ENCODE measurements around the gene SNTG2. TPM values are rescaled to one million over a fixed set of nuclear protein-coding genes. Genes with fewer than 3 reads are reported as not detected.
"Not testable (repeated sequence)": the region's sequence is repeated elsewhere in the genome, so short reads cannot be mapped to it uniquely, and the experiment has no call there.

Gene SNTG2
- polyA plus RNA-seq, 1 experiment, result 0.31 TPM

DNA sequence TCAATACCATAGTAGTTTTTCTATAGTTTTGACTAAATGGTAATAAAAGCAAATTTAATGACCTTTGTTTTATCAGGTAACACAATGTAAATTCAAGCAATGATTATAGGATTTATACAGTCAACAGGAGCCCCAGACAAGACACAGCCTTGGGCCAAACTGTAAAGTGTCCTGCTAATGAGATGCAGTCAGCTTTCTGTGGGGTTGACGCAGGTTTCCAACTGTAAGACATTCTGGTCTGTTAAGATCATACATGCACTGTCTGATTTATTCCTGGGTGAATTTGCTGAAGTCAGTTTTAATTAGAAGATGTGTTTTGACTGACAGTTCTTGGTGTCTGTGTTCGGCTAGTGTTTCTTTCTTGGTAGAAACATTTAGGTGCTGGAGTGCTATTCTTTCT lies 180.3 kb downstream of the SNTG2 start:
- no peaks in the 10 kb centered on the region for H3K27me3 ChIP-seq (ENCODE audit: control insufficient read depth, insufficient read depth, low read length)
- ChIA-PET POLR2A (no interaction called here), CTCF (interaction anchor here (1.4 kb wide), 1 partner anchor 9 kb away, joined by 9 read pairs; no protein-coding TSS in a partner anchor)
- TF ChIP-seq, protein P1, sequence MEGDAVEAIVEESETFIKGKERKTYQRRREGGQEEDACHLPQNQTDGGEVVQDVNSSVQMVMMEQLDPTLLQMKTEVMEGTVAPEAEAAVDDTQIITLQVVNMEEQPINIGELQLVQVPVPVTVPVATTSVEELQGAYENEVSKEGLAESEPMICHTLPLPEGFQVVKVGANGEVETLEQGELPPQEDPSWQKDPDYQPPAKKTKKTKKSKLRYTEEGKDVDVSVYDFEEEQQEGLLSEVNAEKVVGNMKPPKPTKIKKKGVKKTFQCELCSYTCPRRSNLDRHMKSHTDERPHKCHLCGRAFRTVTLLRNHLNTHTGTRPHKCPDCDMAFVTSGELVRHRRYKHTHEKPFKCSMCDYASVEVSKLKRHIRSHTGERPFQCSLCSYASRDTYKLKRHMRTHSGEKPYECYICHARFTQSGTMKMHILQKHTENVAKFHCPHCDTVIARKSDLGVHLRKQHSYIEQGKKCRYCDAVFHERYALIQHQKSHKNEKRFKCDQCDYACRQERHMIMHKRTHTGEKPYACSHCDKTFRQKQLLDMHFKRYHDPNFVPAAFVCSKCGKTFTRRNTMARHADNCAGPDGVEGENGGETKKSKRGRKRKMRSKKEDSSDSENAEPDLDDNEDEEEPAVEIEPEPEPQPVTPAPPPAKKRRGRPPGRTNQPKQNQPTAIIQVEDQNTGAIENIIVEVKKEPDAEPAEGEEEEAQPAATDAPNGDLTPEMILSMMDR (IDR thresholded peaks at IDR 0.05; ENCODE audit: insufficient read depth, low read depth, low read length), result no peak
- H3K36me3 ChIP-seq (ENCODE audit: control insufficient read depth, insufficient read depth, low read length), result no peaks in the 10 kb centered on the region
- DNase-seq (ENCODE audit: low read depth), result no peak
- no peak overlapping the region for H3K4me3 ChIP-seq (ENCODE audit: low read depth, low read length)

GRCh38 chr2:1132328-1132969 lies 181.8 kb downstream of the SNTG2 start:
- TF ChIP-seq, protein P1 (IDR thresholded peaks at IDR 0.05; ENCODE audit: insufficient read depth, low read depth, low read length), result no peak
- DNase-seq (ENCODE audit: low read depth), result no peak

GRCh38 chr2:1133896-1134295 lies 183.2 kb downstream of the SNTG2 start:
- H3K27me3 ChIP-seq (ENCODE audit: control insufficient read depth, insufficient read depth, low read length), result not testable (repeated sequence)

More at GRCh38 chr2:1132328-1132969, 181.8 kb downstream of the SNTG2 start:
- H3K4me3 ChIP-seq (ENCODE audit: low read depth, low read length), result no peak overlapping the region
- ChIA-PET CTCF (no interaction called here), POLR2A (no interaction called here)
- H3K36me3 ChIP-seq (ENCODE audit: control insufficient read depth, insufficient read depth, low read length), result no peaks in the 10 kb centered on the region
- H3K27me3 ChIP-seq (ENCODE audit: control insufficient read depth, insufficient read depth, low read length), result no peaks in the 10 kb centered on the region

GRCh38 chr2:1134629-1135028 lies 184.0 kb downstream of the SNTG2 start:
- ChIA-PET POLR2A (no interaction called here), CTCF (no interaction called here)
- H3K36me3 ChIP-seq (ENCODE audit: control insufficient read depth, insufficient read depth, low read length), result no peaks in the 10 kb centered on the region
- TF ChIP-seq, protein P1 (IDR thresholded peaks at IDR 0.05; ENCODE audit: insufficient read depth, low read depth, low read length), result no peak
- no peaks in the 10 kb centered on the region for H3K27me3 ChIP-seq (ENCODE audit: control insufficient read depth, insufficient read depth, low read length)
- no peak overlapping the region for H3K4me3 ChIP-seq (ENCODE audit: low read depth, low read length)
- DNase-seq (ENCODE audit: low read depth), result no peak

More at GRCh38 chr2:1133896-1134295, 183.2 kb downstream of the SNTG2 start:
- POLR2A ChIA-PET; H3K36me3 ChIP-seq (ENCODE audit: control insufficient read depth, insufficient read depth, low read length); DNase-seq (ENCODE audit: low read depth); H3K4me3 ChIP-seq (ENCODE audit: low read depth, low read length): not testable (repeated sequence)
- CTCF ChIA-PET, result interaction anchor here (1.0 kb wide), 1 partner anchor 160 kb away, joined by 3 read pairs; no protein-coding TSS in a partner anchor

DNA sequence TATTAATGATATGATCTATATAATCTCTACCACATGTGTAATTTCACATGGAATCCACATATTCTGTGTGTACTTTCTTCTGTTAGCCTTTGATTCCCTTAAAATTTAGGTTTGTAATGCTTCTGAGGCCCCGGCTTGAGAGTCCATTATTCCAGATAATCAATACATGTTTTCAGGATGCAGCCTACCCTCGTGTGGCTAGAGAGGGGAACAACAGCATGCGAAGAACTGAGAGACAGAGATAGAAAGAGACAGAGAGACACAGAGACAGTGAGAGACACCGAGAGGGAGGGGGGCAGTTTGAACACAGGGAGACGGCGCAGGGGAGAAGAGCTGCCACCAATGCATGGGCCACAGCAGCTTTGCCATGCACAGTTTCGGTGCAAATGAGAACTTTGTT lies 185.4 kb downstream of the SNTG2 start:
- ChIA-PET POLR2A (no interaction called here), CTCF (interaction anchor here (0.8 to 1.9 kb wide), 3 partner anchors 86 to 423 kb away, joined by 3 to 13 read pairs (median 4); no protein-coding TSS in a partner anchor)
- no peak overlapping the region for H3K4me3 ChIP-seq (ENCODE audit: low read depth, low read length)
- no peaks in the 10 kb centered on the region for H3K36me3 ChIP-seq (ENCODE audit: control insufficient read depth, insufficient read depth, low read length)
- DNase-seq (ENCODE audit: low read depth), result no peak
- TF ChIP-seq, protein P1 (IDR thresholded peaks at IDR 0.05; ENCODE audit: insufficient read depth, low read depth, low read length), result peak; percentile 54
- no peaks in the 10 kb centered on the region for H3K27me3 ChIP-seq (ENCODE audit: control insufficient read depth, insufficient read depth, low read length)

- Histone ChIP-seq H3K4me3 (ENCODE audit: low read depth, low read length) (no peak overlapping the region), H3K27me3 (ENCODE audit: control insufficient read depth, insufficient read depth, low read length) (no peaks in the 10 kb centered on the region), H3K36me3 (ENCODE audit: control insufficient read depth, insufficient read depth, low read length) (no peaks in the 10 kb centered on the region)
- POLR2A ChIA-PET, result no interaction called here
- TF ChIP-seq, protein P1 (IDR thresholded peaks at IDR 0.05; ENCODE audit: insufficient read depth, low read depth, low read length), result no peak
- CTCF ChIA-PET, result interaction anchor here (0.8 to 1.9 kb wide), 3 partner anchors 86 to 424 kb away, joined by 3 to 13 read pairs (median 4); no protein-coding TSS in a partner anchor
- DNase-seq (ENCODE audit: low read depth), result no peak
These were observed 186.2 kb downstream of the SNTG2 start for GRCh38 chr2:1136846-1137245.

Measured in BJ (cell line).